ENCODE data around the gene NSUN5.
A peak's percentile ranks its signal among the peaks of the same experiment; 100 is the strongest.
"Not testable (repeated sequence)": the region's sequence is repeated elsewhere in the genome, so short reads cannot be mapped to it uniquely, and the experiment has no call there.

Gene NSUN5

DNA sequence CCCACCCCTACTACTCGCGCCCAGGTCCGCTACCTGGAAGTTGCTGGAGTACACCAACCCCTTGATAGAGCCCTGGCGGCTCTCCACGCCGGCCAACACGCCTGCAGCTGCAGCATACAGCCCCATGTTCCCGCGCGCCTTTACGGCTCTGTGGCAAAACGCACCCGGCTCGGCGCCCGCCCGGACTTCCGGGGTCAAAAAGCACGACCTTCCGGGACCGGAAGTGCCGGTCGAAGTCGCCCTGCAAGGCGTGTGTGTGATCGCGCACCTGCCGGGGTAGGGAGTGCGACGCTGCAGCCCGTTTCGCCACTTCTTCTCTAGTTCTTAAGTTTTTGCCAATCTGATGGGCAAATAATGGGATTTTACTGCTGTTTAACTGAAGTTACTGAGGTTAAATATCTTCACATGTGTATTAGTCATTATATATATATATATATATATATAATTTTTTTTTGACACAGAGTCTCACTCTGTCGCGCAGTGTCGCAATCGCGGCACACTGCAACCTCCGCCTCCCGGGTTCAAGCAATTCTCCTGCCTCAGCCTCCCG lies at the start of gene NSUN5:
NSUN5 (minus strand) TSS at position 162 of the 550 bp plus-strand sequence; CDS start at position 126, 36 bp downstream.
- DNase-seq = peak; percentile 94

- no peak for DNase-seq
Observed at GRCh38 chr7:73356159-73356558, 47.5 kb upstream of the NSUN5 start.

DNA sequence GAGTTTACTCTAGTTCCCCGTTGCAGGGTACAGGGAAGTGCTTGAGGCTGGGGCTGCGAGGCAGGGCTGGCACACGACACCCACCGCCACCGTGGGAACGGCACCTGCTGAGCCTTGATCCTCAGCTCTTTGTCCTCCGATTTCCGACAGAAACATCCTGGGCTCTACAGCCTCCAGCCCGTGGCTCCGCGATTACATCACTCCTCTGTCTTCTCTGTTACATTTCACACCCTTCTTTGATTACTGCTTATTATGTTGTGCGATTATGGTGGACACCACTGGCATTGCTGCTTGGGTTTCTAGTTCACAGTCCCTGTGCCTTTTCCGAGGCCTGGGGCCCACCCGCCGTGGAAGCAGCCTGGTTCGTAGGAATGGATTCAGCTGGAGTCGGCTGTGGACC lies 46.2 kb upstream of the NSUN5 start:
- no peak for DNase-seq

GRCh38 chr7:73354196-73354595 lies 45.6 kb upstream of the NSUN5 start:
- DNase-seq = no peak

DNA sequence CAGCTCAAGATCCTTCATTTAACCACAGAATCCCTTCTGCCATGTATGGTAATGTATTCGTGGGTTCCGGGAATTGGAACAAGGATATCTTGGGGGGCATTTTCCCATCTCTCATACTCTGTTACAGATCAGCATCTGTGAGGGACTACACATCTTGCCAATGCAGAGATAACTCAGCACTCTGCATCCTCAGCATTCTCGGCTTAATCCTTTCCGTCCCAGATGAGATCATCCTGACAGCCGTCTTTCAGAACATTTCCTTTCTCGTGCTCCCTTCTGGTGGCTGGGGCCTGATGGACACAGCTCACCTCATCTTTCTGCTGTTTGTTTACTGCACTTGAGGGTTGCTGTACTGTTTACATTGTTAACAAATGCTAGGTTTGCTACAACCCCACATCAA lies 44.6 kb upstream of the NSUN5 start:
- DNase-seq = no peak

DNA sequence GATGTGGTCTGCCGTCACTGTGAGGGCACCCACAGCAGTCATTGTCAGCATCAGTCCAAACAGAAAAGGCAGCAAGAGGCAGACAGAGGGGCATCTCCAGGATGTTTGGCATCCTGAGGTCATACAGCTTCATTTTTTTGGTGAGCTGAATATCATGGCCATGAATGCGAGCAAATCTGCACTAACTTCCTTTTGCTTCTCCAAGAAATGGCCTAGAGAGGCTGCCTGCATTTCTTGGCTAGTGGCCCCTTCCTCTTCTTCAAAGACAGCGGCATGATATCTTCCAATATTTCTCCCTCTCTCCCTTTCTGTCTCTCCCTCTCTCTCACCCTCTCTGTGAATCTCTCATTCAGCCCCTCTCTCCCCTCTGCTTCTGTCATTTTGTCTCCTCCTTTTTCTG lies 44.2 kb upstream of the NSUN5 start:
- DNase-seq = no peak

DNA sequence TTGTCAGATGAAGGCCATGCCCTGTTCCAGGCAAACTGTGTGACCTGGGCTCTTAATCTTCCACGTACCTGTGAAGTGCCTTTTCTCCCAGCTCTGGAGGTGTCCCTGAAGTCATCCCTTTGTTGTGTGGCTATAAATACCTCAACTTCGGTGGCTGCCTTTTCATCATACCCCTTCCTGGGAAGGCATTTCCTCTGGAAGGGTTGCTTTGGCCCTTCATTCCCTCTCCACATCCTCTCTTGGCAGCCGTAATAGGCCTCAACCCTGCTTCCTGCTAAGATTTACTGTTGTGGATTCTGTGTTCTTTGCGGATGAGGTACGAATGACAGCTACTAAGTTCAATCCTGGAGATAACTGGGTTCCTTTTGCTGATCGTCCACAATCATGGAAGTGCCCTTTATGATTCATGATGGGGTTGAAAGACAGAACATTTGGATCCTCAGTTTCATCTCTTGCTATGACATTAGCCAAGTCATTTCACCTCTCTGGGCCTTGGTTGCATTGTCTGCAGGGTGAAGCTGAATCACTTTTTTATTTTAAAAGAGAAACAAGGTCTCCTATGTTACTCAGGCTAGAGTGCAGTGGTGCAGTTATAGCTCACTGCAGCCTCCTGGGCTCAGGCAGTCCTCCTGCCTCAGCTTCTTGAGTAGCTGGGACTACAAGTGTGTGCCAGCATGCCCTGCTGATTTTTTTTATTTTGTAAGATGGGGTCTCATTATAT lies 43.0 kb upstream of the NSUN5 start:
- no peak for DNase-seq

GRCh38 chr7:73350306-73351068 lies 41.9 kb upstream of the NSUN5 start:
- DNase-seq = no peak

DNA sequence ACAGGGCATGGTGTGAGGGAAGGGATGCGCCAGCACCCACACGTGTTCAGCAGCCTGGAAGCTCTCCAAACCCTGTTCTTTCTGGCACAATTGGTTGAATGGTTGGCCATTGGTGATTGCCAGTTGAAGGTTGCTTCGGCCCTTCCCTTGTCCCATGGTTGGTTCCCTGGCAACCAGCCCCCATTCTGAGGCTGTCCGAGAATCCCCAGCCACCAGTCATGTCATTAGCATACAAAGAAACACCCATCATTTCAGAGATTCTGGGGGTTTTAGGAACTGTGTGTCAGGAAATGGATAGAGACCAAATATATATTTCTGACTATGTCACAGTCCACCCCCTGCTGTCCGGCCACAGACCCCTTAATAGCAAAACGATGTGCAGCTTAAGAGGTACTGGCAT lies 41.1 kb upstream of the NSUN5 start:
- DNase-seq = no peak

GRCh38 chr7:73345951-73346350 lies 37.3 kb upstream of the NSUN5 start:
- peak; percentile 81 for DNase-seq

GRCh38 chr7:73345538-73345937 lies 36.9 kb upstream of the NSUN5 start:
- no peak for DNase-seq

DNA sequence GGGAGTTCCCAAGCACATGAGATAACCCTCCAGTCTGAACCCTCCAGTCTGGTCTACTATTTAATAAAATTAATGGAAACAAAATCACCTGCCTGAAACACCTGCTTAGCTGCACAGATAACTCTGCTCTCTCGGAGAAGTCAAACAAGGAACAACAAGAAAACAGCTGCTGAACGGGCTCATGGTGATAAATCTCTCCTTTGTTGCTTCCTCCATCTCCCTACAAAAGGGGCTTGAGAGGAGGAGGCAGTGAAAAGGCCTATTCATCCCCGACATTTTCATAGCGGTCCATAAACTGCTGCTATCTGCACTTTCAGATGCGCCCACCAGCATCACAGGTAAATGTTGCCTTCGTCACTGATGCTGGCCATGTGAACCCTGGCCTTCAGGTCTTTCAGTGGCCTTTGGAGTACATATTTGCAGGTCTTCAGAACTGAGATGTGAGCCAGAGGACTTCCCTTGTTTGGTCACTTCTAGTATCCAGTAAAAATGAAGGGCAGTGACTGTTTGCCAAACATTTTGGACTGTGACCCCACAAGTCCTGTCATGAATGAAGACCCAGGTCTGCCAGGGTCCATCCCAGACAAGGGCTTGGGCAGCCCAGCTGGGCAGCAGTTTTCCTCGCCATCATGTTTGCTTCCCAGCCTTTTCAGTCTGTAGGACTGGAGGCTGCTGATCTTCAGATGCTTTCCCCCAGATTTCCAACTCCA lies 35.2 kb upstream of the NSUN5 start:
- no peak for DNase-seq

- DNase-seq = peak; percentile 79
Observed at GRCh38 chr7:73342645-73343044, 34.0 kb upstream of the NSUN5 start.

- DNase-seq = no peak
Observed at GRCh38 chr7:73341877-73342276, 33.3 kb upstream of the NSUN5 start.

GRCh38 chr7:73340514-73340913 lies 31.9 kb upstream of the NSUN5 start:
- peak; percentile 78 for DNase-seq

GRCh38 chr7:73338321-73338720 lies 29.7 kb upstream of the NSUN5 start:
- DNase-seq = no peak

- no peak for DNase-seq
Observed at GRCh38 chr7:73332447-73332846, 23.8 kb upstream of the NSUN5 start.

- DNase-seq = no peak
Observed at GRCh38 chr7:73330772-73331171, 22.1 kb upstream of the NSUN5 start.

DNA sequence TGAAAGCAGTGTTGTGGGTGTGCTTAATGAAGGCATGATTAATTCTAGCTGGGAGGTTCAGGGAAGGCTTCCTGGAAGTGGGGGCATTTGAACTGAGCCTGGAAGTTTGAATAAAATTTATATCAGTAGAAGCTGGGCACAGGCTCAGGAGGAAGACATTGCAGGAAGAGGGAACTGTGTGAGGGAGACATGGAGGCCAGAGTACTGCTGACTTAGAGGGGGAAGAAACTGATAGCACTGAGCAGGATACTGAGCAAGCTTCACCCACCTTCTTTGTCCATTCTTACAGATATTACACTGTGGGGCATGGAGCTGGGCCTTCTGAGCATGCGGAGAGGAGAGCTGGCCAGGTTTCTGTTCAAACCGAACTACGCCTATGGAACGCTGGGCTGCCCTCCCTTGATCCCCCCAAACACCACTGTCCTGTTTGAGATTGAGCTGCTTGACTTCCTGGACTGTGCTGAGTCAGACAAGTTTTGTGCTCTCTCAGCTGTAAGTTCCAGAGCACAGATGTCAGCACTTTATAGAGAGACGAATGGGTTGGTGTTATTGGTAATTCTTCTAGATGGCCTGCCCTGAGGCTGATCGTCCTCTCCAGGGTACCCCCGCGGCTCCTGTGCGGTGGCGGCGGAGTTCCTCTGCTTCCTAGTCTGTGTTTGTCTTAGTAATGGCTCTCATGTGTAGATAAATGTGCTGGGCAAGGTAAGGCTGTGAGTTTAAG lies 21.4 kb upstream of the NSUN5 start:
- peak; percentile 69 for DNase-seq

DNA sequence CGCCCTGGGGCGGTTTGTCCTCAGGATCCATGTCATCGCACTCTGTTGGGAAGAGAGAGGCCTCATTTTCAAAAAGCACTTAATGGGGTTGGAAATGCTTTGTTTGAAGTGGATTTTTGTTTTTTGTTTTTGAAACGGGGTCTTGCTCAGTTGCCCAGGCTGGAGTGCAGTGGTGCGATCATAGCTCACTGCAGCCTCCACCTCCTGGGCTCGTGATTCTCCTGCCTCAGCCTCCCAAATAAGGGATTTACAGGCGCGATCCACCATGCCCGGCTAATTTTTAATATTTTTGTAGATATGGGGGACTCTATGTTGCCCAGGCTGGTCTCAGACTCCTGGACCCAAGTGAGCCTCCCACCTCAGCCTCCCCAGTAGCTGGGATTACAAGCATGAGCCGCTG lies 20.1 kb upstream of the NSUN5 start:
- DNase-seq = no peak

DNA sequence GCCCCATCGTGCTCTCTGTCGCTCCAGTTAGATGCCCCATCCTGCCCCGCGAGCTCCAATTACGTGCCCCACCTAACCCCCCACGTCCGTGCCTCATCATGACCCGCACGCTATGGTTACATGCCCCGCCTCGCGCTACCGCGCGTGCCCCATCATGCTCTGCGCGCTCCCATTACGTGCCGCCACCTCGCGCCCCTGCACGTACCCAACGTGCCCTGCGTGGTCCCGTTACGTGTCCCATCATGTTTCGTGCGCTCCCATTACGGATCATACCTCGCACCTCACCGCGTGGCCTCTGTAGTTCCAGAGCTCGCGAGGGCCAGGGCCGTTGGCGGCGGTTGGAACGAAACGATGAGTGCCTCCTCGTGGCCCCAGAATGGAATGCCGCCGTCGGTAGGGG lies 19.3 kb upstream of the NSUN5 start, which contains the start of the genes FKBP6 and TRIM50:
FKBP6 (plus strand) TSS at position 240 of the 400 bp plus-strand sequence. CDS start 268 bp downstream, outside the sequence.
TRIM50 (minus strand) TSS at position 161 of the 400 bp plus-strand sequence. CDS start 3,295 bp downstream, outside the sequence.
- not testable (repeated sequence) for DNase-seq

- not testable (repeated sequence) for DNase-seq
Observed at GRCh38 chr7:73327449-73327848, 18.8 kb upstream of the NSUN5 start.

All from NCI-H69 (cell line).